HG03432 (cell line): Measurements from ENCODE around the gene FANCL.
"Not testable (repeated sequence)": the region's sequence is repeated elsewhere in the genome, so short reads cannot be mapped to it uniquely, and the experiment has no call there.

Source experiments
- ATAC-seq: cut with Tn5 transposase; IDR thresholded peaks from one replicate; pipeline ENCODE4 v1.9.1; 2021; ENCODE audit warnings: mild to moderate bottlenecking, moderate library complexity; ENCODE audit not compliant: unreplicated experiment

The FANCL gene

DNA sequence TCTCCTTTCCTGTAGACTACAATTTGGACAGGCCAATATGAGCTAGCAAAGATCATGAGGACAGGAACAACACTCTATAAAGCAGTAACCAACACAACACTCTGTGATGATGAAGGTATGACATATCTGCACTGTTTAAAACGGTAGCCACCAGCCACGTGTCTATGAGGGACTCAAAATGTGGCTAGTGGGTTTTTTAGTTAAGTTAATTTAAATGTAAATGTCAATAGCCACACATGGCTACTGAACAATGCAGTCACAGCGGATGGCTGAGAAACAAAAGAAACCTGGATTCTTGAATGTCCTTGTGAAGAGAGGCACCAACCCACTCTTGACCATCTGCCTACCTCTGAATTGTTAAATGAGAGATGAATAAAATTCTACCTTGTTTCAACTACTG is 33.9 kb downstream of the FANCL start:
- ATAC-seq = no peak

DNA sequence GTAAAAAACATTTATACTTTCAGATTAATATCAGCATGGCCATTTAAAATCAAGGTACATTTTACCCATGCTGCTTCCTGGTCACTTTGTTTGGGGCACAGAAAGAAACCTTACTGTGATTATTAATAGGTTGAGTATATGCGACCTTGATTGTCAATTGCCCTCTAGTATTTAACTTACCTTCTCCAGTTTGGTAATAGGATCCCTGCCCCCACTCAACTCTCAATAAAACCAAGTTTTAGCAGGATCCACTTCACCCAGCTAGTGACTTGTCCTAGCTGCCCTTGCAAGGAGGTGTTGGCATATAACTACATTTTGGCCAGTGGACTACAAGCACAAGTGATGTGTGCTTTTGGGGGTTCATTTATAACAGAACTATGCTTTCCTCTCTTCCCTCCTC is 34.3 kb downstream of the FANCL start:
- ATAC-seq = no peak

DNA sequence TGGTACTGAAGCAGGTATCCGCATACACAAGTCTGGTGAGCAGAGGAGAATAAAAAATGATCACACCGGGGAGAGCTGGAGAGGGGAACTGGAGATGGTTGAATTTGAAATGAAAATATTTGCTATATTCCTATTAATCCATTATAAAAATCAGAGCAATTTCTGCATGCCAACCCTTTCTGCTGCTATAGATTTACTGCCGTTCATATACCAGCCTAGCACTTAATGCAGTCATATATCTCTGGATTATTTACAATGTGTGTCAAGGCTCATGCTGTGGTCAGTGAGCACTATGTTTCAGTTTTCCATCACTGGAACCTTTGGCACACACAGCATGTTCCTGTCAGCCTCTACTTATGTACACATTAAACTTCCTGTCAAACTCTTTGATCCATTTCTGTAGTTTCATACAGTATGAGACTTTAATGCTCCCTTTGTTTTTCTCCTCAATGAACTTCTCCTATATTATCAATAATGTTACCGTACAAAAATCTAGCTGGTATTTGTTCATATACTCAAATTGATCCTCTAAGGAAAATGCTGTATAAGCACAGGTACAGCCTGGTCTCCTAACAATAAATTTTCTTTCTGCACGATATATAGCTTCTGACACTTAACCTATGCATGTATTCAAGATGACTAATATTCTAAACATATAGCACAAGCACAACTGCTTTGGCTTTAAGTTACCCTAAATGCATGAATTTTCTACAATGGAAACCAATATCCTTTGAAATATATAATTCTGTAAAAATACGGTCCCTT is 36.7 kb downstream of the FANCL start:
- no peak for ATAC-seq

DNA sequence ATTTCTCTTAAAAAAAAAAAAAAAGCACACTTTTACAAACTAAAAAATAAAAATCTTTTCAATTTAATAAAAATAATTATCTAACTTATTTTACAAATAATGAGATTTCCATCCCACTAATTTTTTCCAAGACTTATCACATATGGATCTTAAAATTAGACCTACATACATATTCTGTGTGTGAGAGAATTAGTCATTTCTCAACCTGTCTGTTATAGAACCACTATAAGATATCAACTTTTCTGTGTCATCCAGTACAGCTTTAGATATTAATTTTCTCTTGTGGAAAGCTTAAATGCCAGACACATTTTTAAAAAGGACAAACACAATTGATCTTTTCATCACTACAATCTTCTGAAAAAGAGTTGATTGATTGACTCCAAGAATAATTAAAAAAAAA is 38.1 kb downstream of the FANCL start:
- no peak for ATAC-seq

DNA sequence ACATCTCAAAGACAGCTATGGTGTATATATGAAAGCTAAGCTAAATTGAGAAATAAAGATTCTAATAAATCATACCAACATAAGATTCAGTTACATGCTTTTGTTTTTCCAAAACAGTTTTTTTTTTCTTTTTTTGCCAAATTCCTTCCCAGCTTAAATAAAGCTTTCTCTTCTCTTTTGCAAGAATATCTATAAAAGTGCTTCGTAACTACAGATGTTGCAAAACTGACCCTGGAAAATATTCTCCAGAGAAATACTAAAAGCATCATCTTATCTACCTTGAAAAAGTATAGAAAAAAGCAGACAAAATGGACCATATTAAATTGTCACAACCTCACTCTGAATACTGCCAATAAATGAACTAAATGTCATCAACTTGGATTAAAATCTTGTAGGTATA is 38.7 kb downstream of the FANCL start:
- ATAC-seq = no peak

DNA sequence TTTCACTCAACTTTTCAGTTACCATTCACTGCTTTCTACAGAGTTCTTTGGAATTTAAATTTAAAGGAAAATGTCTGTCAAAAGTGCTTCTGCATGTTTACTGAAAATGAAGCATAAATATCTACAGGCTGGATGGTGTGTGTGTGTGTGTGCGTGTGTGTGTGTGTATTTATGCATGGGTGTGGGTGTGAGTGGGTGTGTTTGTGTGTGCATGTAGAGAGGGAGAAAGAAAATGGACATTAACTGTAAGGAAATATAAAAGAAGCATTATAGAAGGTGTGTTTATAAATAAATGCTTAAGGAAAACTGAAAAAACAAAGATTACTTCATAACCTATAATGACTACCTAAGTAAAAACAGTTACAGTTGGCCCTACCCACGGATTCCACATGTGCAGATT is 43.2 kb downstream of the FANCL start:
- ATAC-seq = no peak

DNA sequence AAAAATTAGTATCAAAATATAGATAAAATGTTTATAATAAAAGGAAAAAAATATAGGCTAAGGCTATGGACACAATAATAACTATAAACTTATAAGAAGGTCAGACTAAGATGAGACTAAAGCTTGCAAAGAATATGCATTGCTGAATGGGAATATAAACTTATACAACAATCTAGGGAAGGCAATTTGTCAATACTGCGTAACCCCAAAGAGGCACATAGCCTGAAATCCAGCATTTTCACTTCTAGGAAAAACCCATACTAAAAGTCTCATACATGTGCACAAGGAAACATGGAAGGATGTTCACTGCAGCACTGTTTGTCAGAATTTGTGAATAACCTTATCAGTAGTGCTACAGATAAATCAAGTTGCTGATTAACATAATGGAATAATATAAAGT is 45.5 kb downstream of the FANCL start:
- no peak for ATAC-seq

DNA sequence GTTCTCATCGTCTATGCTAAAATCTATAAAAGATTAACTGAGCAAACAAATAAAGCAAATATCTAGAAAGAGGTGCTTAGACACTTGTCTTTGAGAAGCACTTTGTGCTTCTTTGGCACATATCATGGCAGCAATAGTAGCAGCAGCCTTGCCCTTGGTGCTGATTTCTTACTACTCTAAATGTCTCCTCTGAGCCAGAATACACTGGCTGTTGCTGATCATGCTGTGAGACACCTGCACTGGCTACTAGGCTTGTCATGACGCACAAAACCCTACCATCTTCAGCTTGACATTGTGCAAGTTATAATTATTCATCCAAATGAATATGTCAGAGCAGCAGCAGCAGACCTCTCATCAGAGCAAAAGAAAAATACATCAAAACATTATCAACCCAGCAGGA is 46.7 kb downstream of the FANCL start:
- no peak for ATAC-seq

DNA sequence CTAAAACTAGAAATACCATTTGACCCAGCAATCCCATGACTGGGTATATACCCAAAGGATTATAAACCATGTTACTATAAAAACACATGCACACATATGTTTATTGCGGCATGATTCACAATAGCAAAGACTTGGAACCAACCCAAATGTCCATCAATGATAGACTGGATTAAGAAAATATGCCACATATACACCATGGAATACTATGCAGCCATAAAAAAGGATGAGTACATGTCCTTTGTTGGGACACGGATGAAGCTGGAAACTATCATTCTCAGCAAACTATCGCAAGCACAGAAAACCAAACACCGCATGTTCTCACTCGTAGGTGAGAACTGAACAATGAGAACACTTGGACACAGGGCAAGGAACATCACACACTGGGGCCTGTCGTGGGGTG is 54.1 kb downstream of the FANCL start:
- ATAC-seq = not testable (repeated sequence)

DNA sequence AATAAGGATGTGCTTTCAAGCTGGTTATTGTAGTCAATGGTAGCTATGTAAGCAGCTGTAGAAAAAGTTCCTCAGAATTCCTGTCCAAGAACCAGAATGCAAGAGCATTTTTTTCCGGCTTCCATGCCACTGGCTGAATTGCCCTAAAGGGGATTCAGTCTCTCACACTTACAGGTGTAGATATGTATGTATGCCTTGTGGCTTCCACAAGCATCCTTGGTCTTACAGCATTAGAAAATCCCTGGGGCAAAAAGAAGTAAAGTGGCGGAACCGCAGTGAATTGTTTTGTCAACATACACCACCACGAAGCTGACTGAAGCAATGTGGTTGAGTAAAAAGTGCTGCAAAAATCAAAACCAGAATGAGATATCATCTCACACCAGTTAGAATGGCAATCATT is 54.6 kb downstream of the FANCL start:
- no peak for ATAC-seq

DNA sequence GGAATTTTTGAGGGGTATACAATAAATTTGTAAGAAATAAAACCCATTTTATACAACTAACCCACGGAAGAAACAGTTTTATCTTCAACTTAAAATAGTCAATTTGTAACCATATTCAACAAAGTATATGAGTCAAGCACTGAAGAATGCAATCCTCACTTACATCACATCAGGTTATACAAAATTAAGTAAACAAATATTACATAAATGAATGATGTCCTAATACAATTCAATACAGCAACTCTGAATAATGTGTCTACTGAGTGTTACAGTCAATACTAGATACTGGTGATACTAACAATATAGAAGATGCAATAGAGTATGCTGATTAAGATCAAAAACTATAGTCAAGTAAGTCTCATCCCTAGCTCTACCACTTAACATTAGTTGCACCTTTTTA is 58.6 kb downstream of the FANCL start:
- no peak for ATAC-seq

DNA sequence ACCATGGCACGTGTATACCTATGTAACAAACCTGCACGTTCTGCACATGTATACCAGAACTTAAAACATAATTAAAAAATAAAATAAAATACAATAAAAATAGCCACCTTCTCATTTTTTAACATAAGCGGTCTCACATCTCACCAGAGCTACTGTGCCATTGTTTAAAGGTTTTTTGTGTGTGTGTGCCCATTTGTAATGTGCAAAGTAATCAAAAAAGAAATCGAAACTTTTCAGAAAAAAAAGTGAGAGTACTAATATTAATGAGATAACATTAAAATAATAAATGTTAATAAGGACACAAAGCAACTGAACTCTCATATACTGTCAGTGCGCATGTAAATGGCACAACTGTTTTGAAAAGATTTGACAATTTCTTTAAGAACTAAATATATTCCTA is 60.5 kb downstream of the FANCL start:
- no peak for ATAC-seq

DNA sequence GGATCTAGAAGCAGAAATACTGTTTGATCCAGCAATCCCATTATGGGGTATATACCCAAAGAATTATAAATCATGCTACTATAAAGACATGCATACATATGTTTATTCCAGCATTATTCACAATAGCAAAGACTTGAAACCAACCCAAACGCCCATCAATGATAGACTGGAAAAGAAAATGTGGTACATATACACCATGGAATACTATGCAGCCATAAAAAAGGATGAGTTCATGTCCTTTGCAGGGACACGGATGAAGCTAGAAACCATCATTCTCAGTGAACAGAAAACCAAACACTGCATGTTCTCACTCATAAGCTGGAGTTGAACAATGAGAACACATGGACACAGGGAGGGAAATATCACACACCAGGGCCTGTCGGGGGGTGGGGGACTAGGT is 61.0 kb downstream of the FANCL start:
- ATAC-seq = not testable (repeated sequence)

DNA sequence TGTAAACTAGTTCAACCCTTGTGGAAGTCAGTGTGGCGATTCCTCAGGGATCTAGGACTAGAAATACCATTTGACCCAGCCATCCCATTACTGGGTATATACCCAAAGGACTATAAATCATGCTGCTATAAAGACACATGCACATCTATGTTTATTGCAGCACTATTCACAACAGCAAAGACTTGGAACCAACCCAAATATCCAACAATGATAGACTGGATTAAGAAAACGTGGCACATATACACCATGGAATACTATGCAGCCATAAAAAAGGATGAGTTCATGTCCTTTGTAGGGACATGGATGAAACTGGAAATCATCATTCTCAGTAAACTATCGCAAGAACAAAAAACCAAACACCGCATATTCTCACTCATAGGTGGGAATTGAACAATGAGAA is 63.9 kb downstream of the FANCL start:
- not testable (repeated sequence) for ATAC-seq

DNA sequence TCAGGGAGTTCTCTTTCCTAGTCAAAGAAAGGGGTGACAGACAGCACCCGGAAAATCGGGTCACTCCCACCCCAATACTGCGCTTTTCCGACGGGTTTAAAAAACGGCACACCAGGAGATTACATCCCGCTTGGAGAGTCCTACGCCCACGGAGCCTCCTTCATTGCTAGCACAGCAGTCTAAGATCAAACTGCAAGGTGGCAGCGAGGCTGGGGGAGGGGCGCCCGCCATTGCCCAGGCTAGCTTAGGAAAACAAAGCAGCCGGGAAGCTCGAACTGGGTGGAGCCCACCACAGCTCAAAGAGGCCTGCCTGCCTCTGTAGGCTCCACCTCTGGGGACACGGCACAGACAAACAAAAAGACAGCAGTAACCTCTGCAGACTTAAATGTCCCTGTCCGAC is 69.3 kb downstream of the FANCL start:
- ATAC-seq = not testable (repeated sequence)

DNA sequence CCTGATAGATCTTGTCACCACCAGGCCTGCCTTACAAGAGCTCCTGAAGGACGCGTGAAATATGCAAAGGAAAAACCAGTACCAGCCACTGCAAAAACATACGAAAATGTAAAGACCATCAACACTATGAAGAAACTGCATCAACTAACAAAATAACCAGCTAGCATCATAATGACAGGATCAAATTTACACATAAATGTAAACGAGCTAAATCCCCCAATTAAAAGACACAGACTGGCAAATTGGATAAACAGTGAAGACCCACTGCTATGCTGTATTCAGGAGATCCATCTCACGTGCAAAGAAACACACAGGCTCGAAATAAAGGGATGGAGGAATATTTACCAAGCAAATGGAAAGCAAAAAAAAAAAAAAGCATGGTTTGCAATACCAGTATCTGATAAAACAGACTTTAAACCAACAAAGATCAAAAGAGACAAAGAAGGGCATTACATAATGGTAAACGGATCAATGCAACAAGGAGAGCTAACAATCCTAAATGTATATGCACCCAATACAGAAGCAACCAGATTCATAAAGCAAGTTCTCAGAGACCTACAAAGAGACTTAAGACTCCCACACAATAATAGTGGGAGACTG is 70.7 kb downstream of the FANCL start:
- ATAC-seq = not testable (repeated sequence)

DNA sequence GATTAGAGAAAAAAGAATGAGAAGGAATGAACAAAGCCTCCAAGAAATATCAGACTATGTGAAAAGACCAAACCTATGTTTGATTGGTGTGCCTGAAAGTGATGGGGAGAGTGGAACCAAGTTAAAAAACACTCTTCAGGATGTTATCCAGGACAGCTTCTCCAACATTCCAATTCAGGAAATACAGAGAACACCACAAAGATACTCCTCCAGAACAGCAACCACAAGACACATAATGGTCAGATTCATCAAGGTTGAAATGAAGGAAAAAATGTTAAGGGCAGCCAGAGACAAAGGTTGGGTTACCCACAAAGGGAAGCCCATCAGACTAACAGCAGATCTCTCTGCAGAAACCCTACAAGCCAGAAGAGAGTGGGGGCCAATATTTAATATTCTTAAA is 71.3 kb downstream of the FANCL start:
- not testable (repeated sequence) for ATAC-seq

DNA sequence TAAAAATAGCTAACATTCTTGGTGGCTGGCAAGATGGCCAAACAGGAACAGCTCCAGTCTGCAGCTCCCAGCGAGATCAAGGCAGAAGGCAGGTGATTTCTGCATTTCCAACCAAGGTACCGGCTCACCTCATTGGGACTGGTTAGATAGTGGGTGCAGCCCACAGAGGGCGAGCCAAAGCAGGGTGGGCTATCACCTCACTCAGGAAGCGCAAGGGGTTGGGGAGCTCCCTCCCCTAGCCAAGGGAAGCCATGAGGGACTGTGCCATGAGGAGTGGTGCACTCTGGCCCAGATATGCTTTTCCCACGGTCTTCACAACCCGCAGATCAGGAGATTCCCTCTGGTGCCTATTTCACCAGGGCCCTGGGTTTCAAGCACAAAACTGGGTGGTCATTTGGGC is 73.0 kb downstream of the FANCL start:
- not testable (repeated sequence) for ATAC-seq

DNA sequence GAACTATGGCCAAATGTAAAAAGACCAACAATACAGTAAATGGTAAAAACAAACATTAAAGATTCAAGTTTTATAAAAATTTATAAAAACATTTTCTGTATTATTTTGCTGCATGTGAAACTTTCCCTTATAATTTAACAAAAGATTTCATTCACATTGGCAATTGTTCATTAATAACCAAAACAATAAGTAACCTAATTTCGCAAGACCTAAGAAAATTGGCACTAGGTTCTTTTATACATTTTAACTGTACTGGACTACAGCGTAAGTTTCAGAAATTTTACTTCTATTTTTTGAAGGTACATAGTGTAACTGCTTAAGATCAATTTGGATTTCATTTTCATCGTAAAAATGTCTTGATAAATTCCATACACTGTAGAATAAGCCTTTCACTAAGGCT is 77.2 kb downstream of the FANCL start:
- ATAC-seq = no peak

DNA sequence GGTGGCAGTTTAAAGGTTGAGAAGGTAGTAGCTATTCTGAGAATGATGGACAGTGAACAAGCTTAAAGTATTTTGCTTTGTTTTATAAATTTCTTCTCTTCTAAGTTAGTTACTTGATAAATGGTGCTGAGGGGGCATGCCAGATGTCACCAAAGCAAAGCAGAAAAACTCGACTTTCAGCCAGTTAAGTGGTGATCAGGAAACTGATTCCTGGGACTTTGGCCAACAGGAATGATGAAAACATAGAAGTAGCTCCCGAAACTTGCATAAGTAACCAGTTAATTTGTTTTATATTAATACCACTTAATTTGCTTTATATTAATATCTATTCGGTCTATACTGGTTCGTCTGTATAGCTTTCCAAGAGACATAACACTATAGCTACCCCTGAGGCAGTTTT is 82.6 kb downstream of the FANCL start:
- no peak for ATAC-seq

DNA sequence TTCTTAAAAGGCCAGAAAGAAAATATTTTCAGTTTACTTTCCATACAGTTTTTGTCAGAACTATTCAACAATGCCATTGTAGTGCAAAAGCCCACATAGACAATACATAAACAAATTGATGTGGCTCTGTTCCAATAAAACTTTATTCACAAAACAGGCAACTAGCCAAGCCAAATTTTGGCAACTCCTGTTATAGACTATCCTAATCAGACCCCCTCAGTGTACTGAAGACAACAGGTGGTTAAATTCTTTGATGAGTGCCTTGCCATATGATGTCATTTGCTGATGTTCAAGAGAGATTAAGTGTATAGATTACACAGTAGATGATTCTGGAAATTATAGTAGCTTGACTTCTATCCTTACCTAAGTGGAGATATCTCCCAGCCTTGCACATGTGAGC is 83.4 kb downstream of the FANCL start:
- no peak for ATAC-seq

DNA sequence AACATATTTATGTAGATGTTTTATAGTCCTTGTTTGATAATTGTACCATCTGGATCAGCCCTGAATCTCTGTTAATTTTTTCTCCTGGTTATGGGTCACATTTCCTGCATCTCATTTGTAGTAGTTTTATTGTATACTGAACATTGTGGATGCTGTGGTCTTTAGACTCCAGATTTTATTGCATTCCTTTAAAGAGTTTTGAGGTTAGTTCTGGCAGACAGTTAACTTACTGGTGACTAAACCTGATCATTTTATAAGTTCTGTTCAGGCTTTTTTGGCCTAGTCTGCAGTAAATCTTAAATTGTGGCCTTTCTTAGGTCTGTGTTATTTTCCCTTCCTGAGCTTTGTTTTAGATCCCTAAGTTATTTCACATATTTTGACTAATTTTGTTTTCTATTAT is 84.3 kb downstream of the FANCL start:
- no peak for ATAC-seq
